Parathyroid adenoma (tissue), 2 donors: ENCODE data around the gene TNFAIP3.

ENCODE experiments used
- H2AFZ ChIP-seq: fragments of 300-600 bp; sonication (generic); one replicate; pipeline ENCODE4 v1.7.0; 2017; ENCODE audit warnings: antibody characterized with exemption, mild to moderate bottlenecking
- H3K27ac ChIP-seq: fragments of 300-600 bp; sonication (generic); one replicate; pipeline ENCODE4 v1.7.0; 2017
- H3K27me3 ChIP-seq: fragments of 300-600 bp; sonication (generic); one replicate; pipeline ENCODE4 v1.7.0; 2017; ENCODE audit warnings: low read length; ENCODE audit not compliant: control insufficient read depth, insufficient read depth
- H3K36me3 ChIP-seq: fragments of 300-600 bp; sonication (generic); one replicate; pipeline ENCODE4 v1.7.0; 2017; ENCODE audit warnings: low read length; ENCODE audit not compliant: control insufficient read depth, insufficient read depth
- H3K4me1 ChIP-seq: fragments of 300-600 bp; sonication (generic); one replicate; pipeline ENCODE4 v1.7.0; 2017; ENCODE audit warnings: control low read depth
- H3K4me2 ChIP-seq: fragments of 300-600 bp; sonication (generic); one replicate; pipeline ENCODE4 v1.7.0; 2017; ENCODE audit warnings: low read length
- H3K4me3 ChIP-seq: fragments of 300-600 bp; sonication (generic); one replicate; pipeline ENCODE4 v1.7.0; 2017; ENCODE audit warnings: low read depth, low read length
- H3K79me2 ChIP-seq: fragments of 300-600 bp; sonication (generic); one replicate; pipeline ENCODE4 v1.7.0; 2017; ENCODE audit warnings: control low read depth
- H3K9ac ChIP-seq: fragments of 300-600 bp; sonication (generic); one replicate; pipeline ENCODE4 v1.7.0; 2017; ENCODE audit warnings: mild to moderate bottlenecking
- H3K9me3 ChIP-seq: fragments of 300-600 bp; sonication (generic); one replicate; pipeline ENCODE4 v1.7.0; 2017; ENCODE audit warnings: low read length; ENCODE audit not compliant: control insufficient read depth
- TF ChIP-seq, protein P1 (sequence below): fragments of 300-600 bp; sonication (generic); IDR thresholded peaks from one replicate; pipeline ENCODE4 v1.7.0; 2017; ENCODE audit warnings: antibody characterized with exemption, mild to moderate bottlenecking
- donor health status: primary hyperparathyroidism.

The TNFAIP3 gene

DNA sequence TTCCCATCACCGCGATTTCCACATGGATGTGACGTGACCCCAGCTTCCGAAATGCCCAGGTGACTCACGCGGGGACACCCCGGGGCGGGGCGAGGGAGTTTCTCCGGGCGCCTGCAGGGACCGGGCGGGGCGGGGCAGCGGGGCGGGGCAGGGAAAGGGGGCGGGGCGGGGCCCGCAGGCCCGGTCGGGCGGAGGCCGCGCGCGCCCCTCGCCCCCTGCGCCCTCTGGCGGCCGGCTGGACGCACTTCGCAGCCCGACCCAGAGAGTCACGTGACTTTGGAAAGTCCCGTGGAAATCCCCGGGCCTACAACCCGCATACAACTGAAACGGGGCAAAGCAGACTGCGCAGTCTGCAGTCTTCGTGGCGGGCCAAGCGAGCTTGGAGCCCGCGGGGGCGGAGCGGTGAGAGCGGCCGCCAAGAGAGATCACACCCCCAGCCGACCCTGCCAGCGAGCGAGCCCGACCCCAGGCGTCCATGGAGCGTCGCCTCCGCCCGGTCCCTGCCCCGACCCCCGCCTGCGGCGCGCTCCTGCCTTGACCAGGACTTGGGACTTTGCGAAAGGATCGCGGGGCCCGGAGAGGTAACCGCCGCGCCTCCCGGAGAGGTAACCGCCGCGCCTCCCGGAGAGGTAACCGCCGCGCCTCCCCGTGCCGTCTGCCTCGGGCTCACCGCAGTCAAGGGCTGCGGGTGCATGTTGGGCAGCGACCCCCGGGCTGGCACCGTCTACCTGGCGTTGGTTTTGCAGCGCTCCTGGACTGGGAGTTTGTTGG is at the start of gene TNFAIP3:
Gene TNFAIP3 (plus strand): TSS at position 346 of the 771 bp plus-strand sequence. CDS start 3,969 bp downstream, outside the sequence.
- TF ChIP-seq, protein P1, sequence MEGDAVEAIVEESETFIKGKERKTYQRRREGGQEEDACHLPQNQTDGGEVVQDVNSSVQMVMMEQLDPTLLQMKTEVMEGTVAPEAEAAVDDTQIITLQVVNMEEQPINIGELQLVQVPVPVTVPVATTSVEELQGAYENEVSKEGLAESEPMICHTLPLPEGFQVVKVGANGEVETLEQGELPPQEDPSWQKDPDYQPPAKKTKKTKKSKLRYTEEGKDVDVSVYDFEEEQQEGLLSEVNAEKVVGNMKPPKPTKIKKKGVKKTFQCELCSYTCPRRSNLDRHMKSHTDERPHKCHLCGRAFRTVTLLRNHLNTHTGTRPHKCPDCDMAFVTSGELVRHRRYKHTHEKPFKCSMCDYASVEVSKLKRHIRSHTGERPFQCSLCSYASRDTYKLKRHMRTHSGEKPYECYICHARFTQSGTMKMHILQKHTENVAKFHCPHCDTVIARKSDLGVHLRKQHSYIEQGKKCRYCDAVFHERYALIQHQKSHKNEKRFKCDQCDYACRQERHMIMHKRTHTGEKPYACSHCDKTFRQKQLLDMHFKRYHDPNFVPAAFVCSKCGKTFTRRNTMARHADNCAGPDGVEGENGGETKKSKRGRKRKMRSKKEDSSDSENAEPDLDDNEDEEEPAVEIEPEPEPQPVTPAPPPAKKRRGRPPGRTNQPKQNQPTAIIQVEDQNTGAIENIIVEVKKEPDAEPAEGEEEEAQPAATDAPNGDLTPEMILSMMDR: peak; percentile 61
- Histone ChIP-seq H3K4me3 (peak within 1 kb of the TSS; percentile 68), H3K4me2 (peak within 1 kb of the TSS; percentile 90), H3K9ac (peak within 1 kb of the TSS; percentile 63), H3K36me3 (no peaks in the 10 kb centered on the region), H3K27me3 (no peaks in the 10 kb centered on the region), H3K4me1 (peaks cover 3% of the 10 kb centered on the region), H3K27ac (peak within 1 kb of the TSS; percentile 72), H3K79me2 (peaks cover 2% of the 10 kb centered on the region), H2AFZ (peak within 1 kb of the TSS; percentile 99), H3K9me3 (no peaks in the 10 kb centered on the region)

DNA sequence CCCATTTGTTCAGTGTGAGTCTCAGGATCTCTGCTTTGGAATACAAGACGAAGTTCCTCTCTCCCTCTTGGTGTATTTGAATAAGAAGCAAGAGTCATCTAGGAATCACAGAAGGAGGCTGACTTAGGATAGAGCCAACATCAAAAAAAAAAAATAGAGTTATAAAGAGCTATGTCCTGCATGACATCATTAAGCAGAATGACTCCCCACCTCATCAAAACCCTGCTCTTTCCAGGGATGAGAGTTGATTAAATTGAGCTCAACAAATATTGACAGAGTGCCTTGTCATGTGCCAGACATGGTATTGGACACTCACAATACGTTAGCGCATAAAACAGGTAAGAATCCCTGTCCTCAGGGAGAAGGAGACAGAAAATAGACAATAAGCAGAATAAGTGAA is 48.6 kb upstream of the TNFAIP3 start:
- TF ChIP-seq, protein P1: no peak
- Histone ChIP-seq H2AFZ (no peak overlapping the region), H3K27me3 (no peaks in the 10 kb centered on the region), H3K27ac (no peak overlapping the region), H3K79me2 (no peaks in the 10 kb centered on the region), H3K4me1 (no peaks in the 10 kb centered on the region), H3K4me3 (no peak overlapping the region), H3K4me2 (no peak overlapping the region), H3K9me3 (no peaks in the 10 kb centered on the region), H3K36me3 (no peaks in the 10 kb centered on the region), H3K9ac (no peak overlapping the region)

DNA sequence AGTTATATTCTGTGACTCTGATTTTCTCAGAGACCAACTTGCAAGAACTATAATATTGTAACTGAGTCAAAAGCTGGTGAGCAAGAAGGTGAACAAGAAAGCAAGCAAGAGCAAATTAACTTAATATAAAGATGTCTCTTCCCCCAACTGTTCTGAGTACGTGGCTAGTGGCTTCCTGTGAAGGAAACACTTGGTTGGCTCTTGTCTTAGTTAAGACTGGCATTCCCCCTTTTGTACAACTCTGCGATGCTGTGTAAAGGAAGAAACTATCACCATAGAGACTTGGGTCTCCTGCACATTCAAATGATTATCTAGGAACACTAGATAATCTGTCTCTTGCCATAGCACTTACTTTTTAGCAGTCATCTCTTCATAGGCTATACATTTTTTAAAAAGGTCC is 47.3 kb upstream of the TNFAIP3 start:
- Histone ChIP-seq H3K79me2 (no peaks in the 10 kb centered on the region), H2AFZ (no peak overlapping the region), H3K4me2 (no peak overlapping the region), H3K9ac (no peak overlapping the region), H3K27ac (no peak overlapping the region), H3K27me3 (no peaks in the 10 kb centered on the region), H3K9me3 (no peaks in the 10 kb centered on the region), H3K36me3 (no peaks in the 10 kb centered on the region), H3K4me1 (peaks cover 4% of the 10 kb centered on the region), H3K4me3 (no peak overlapping the region)
- TF ChIP-seq, protein P1: no peak

DNA sequence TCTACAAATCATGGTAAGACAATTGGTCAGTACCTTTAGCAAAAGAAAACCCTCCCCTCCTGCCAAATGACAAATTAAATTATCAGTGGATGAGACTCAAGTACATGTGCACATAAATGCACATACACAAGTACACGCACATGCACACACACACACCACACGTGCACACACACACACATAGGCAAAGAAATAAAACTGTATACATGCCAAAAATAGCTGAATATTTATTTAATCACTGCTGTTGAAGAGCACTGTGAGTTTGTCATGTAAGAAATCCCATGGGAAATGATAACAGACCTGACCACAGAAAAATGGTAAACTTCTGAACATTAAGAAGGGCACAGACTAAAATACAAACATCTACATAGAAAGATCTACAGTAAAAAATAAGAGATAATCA is 46.6 kb upstream of the TNFAIP3 start:
- Histone ChIP-seq H3K9me3 (no peaks in the 10 kb centered on the region), H3K9ac (no peak overlapping the region), H3K27me3 (no peaks in the 10 kb centered on the region), H3K79me2 (no peaks in the 10 kb centered on the region), H2AFZ (no peak overlapping the region), H3K4me3 (no peak overlapping the region), H3K27ac (no peak overlapping the region), H3K36me3 (no peaks in the 10 kb centered on the region), H3K4me1 (peaks cover 4% of the 10 kb centered on the region), H3K4me2 (no peak overlapping the region)
- TF ChIP-seq, protein P1: no peak

DNA sequence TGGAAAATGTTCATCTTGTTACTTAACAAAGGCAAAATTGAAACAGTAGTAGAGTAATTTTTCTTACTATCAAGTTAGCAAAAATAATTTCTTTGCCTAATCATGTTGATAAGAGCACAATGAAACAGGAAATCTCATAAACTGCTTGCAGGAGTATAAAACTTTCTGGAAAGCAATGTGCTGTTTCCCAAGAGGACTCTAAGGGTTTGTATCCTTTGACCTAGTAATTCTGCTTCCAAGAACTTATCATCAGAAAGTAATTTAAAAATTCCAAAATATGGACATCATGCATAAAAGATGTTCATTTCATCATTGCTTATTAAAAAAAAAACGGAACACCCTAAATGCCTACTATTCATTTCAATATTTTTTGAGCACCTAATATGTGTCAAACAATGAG is 46.1 kb upstream of the TNFAIP3 start:
- no peak overlapping the region for H3K27ac ChIP-seq
- peaks cover 4% of the 10 kb centered on the region for H3K4me1 ChIP-seq
- H3K4me2 ChIP-seq: no peak overlapping the region
- no peaks in the 10 kb centered on the region for H3K79me2 ChIP-seq
- no peak overlapping the region for H3K4me3 ChIP-seq
- H3K27me3 ChIP-seq: no peaks in the 10 kb centered on the region
- H2AFZ ChIP-seq: no peak overlapping the region
- no peaks in the 10 kb centered on the region for H3K36me3 ChIP-seq
- TF ChIP-seq, protein P1: no peak
- no peaks in the 10 kb centered on the region for H3K9me3 ChIP-seq
- no peak overlapping the region for H3K9ac ChIP-seq
